Chondrocyte (in vitro differentiated cells): Measurements from ENCODE around the gene FAM53B. TPM values are rescaled to one million over a fixed set of nuclear protein-coding genes. Genes with fewer than 3 reads are reported as not detected.

ENCODE experiments used
- DNase-seq: peaks from one replicate; pipeline ENCODE4 v3.0.0; 2021; ENCODE audit warnings: mixed read lengths, low spot score
- H3K27ac Mint-ChIP-seq: one replicate; pipeline ENCODE4 v1.8.0; 2021; ENCODE audit warnings: mild to moderate bottlenecking, moderate library complexity, mixed read lengths; ENCODE audit not compliant: unreplicated experiment
- H3K27me3 Mint-ChIP-seq: 2 replicates; pipeline ENCODE4 v1.8.0; 2021; ENCODE audit warnings: low read depth, mixed read lengths
- H3K36me3 Mint-ChIP-seq: 2 replicates; pipeline ENCODE4 v1.8.0; 2021; ENCODE audit warnings: low read depth, mixed read lengths
- H3K4me1 Mint-ChIP-seq: 2 replicates; pipeline ENCODE4 v1.8.0; 2021; ENCODE audit warnings: low read depth, mild to moderate bottlenecking, mixed read lengths
- H3K4me3 Mint-ChIP-seq: one replicate; pipeline ENCODE4 v1.8.0; 2021; ENCODE audit warnings: mild to moderate bottlenecking, moderate library complexity, mixed read lengths; ENCODE audit not compliant: unreplicated experiment
- H3K9me3 Mint-ChIP-seq: 2 replicates; pipeline ENCODE4 v1.8.0; 2021; ENCODE audit warnings: low read depth, mixed read lengths
- CTCF ChIP-seq: fragments of 200-600 bp; sonication (generic); IDR thresholded peaks from 2 replicates; pipeline ENCODE4 v1.5.0; 2021; ENCODE audit warnings: antibody characterized with exemption, mild to moderate bottlenecking, moderate library complexity
- total RNA-seq: library from RNA; stranded (reverse); gene quantifications from 3 replicates; pipeline ENCODE4 v1.2.1, GENCODE V29; 2021

Gene FAM53B
- total RNA-seq, 1 donor from 2014 or later = 16.1 TPM

GRCh38 chr10:124587811-124588211 lies 156.4 kb downstream of the FAM53B start:
- no peaks in the 10 kb centered on the region for H3K27me3 Mint-ChIP-seq
- peaks cover 19% of the 10 kb centered on the region for H3K4me1 Mint-ChIP-seq
- H3K4me3 Mint-ChIP-seq = no peak overlapping the region
- H3K9me3 Mint-ChIP-seq = peaks cover 6% of the 10 kb centered on the region
- H3K36me3 Mint-ChIP-seq = peaks cover 3% of the 10 kb centered on the region
- DNase-seq = peak; percentile 64
- H3K27ac Mint-ChIP-seq = no peak overlapping the region
- no peak for TF ChIP-seq CTCF

GRCh38 chr10:124586142-124586541 lies 158.0 kb downstream of the FAM53B start:
- peaks cover 19% of the 10 kb centered on the region for H3K4me1 Mint-ChIP-seq
- DNase-seq = peak; percentile 47
- H3K36me3 Mint-ChIP-seq = peaks cover 3% of the 10 kb centered on the region
- peaks cover under 1% of the 10 kb centered on the region for H3K9me3 Mint-ChIP-seq
- no peak overlapping the region for H3K4me3 Mint-ChIP-seq
- no peak for TF ChIP-seq CTCF
- H3K27ac Mint-ChIP-seq = no peak overlapping the region
- no peaks in the 10 kb centered on the region for H3K27me3 Mint-ChIP-seq

- Mint-ChIP-seq H3K4me3 (no peak overlapping the region), H3K4me1 (no peaks in the 10 kb centered on the region), H3K9me3 (peaks cover 11% of the 10 kb centered on the region), H3K27ac (no peak overlapping the region), H3K36me3 (peaks cover 8% of the 10 kb centered on the region), H3K27me3 (peaks cover 4% of the 10 kb centered on the region)
- peak; percentile 59 for DNase-seq
- TF ChIP-seq CTCF = no peak
Observed at GRCh38 chr10:124579011-124579399, 165.2 kb downstream of the FAM53B start.

GRCh38 chr10:124578231-124579010 lies 165.8 kb downstream of the FAM53B start:
- peak; percentile 73 for DNase-seq
- H3K36me3 Mint-ChIP-seq = peaks cover 7% of the 10 kb centered on the region
- peaks cover 4% of the 10 kb centered on the region for H3K27me3 Mint-ChIP-seq
- H3K9me3 Mint-ChIP-seq = peaks cover 11% of the 10 kb centered on the region
- no peaks in the 10 kb centered on the region for H3K4me1 Mint-ChIP-seq
- TF ChIP-seq CTCF = no peak
- no peak overlapping the region for H3K27ac Mint-ChIP-seq
- H3K4me3 Mint-ChIP-seq = no peak overlapping the region

- peaks cover 4% of the 10 kb centered on the region for H3K27me3 Mint-ChIP-seq
- TF ChIP-seq CTCF = no peak
- peaks cover 11% of the 10 kb centered on the region for H3K9me3 Mint-ChIP-seq
- H3K4me3 Mint-ChIP-seq = no peak overlapping the region
- peaks cover 6% of the 10 kb centered on the region for H3K36me3 Mint-ChIP-seq
- H3K4me1 Mint-ChIP-seq = no peaks in the 10 kb centered on the region
- H3K27ac Mint-ChIP-seq = no peak overlapping the region
- DNase-seq = peak; percentile 62
Observed at GRCh38 chr10:124577651-124578050, 166.5 kb downstream of the FAM53B start.
